Kidney (tissue), 14 donors: ENCODE measurements around the gene ANO7. TPM values are rescaled to one million over a fixed set of nuclear protein-coding genes. Genes with fewer than 3 reads are reported as not detected.

Experiments used
- DNase-seq, 5 donors: peaks; one replicate each; pipeline ENCODE4 v3.0.0-alpha.2; 2013 to 2020
- FAIRE-seq: peaks from 2 replicates; lab custom pipeline; 2012; peaks lifted over from hg19 to GRCh38; lab: Jason Lieb, UNC
- H3K27ac ChIP-seq, 2 donors: one replicate each; pipeline ENCODE4 v1.7.0; 2013; ENCODE audit warnings: low read depth in 2 of 2, low read length in 2 of 2, inconsistent platforms in 1 of 2
- H3K27me3 ChIP-seq: one replicate; pipeline ENCODE4 v1.7.1; 2013; ENCODE audit warnings: low read length, inconsistent platforms; ENCODE audit not compliant: control insufficient read depth, insufficient read depth
- H3K36me3 ChIP-seq, 3 donors: one replicate each; pipeline versions ENCODE4 v1.7.0 to v1.7.1; 2013; ENCODE audit warnings: low read length in 3 of 3, control low read depth in 1 of 3, inconsistent platforms in 1 of 3; ENCODE audit not compliant: insufficient read depth in 3 of 3, control insufficient read depth in 2 of 3
- H3K4me1 ChIP-seq, 3 donors: one replicate each; pipeline versions ENCODE4 v1.7.0 to v1.7.1; 2013; ENCODE audit warnings: low read length in 3 of 3, inconsistent platforms in 1 of 3, low read depth in 1 of 3; ENCODE audit not compliant: control insufficient read depth in 2 of 3, insufficient read depth in 2 of 3
- H3K4me3 ChIP-seq, 3 donors: one replicate each; pipeline versions ENCODE4 v1.7.0 to v1.8.1; 2013; ENCODE audit warnings: low read length in 3 of 3, control low read depth in 1 of 3, inconsistent platforms in 1 of 3
- H3K9ac ChIP-seq, 3 donors: one replicate each; pipeline versions ENCODE4 v1.7.0 to v1.7.1; 2013; ENCODE audit warnings: low read length in 3 of 3, control low read depth in 1 of 3, inconsistent platforms in 1 of 3
- H3K9me3 ChIP-seq, 3 donors: one replicate each; pipeline versions ENCODE4 v1.7.0 to v1.7.1; 2013; ENCODE audit warnings: low read length in 3 of 3, control low read depth in 1 of 3, inconsistent platforms in 1 of 3; ENCODE audit not compliant: control insufficient read depth in 2 of 3, insufficient read depth in 1 of 3
- intact Hi-C: fragments of 100-400 bp; cut with DNase I; formaldehyde crosslinking; loops from one replicate; pipeline ENCODE4 v1.11.1; 2022
- polyA plus RNA-seq: library from polyadenylated mRNA; stranded (reverse); fragments of 350-450 nt; fragmentation: Illumina TruSeq; extraction: RNeasy Lipid Tissue Mini Kit (QIAGEN cat#74804); gene quantifications from one replicate; pipeline ENCODE4 v1.2.3, GENCODE V29; 2014; ENCODE audit warnings: low read depth, low replicate concordance; ENCODE audit not compliant: insufficient read depth
- total RNA-seq: library from RNA; stranded (reverse); fragmentation: NEBNext Ultra II Directional; extraction: Animal tissue kit (Norgen Biotek cat#: 25700); gene quantifications from one replicate; pipeline ENCODE4 v1.2.1, GENCODE V29; 2021
- TF ChIP-seq, protein P1 (sequence below): IDR thresholded peaks from 3 replicates; pipeline ENCODE4 v1.5.1; 2012; ENCODE audit warnings: mild to moderate bottlenecking, moderate library complexity, borderline replicate concordance; ENCODE audit not compliant: insufficient read depth; ENCODE audit errors: extremely low read depth
- donor health status: control.
- donor health status: control.
- donor health status: control.
- donor health status: control.
- donor health status: control.
- donor health status: DM: yes; HTN: yes; CAD: no.
- donor health status: Normal renal cell carcinoma (clear cell type).

The ANO7 gene
- total and polyA plus RNA-seq, 2 donors from 2014 or later, result 1.1 to 1.9 TPM

GRCh38 chr2:241218131-241219029 is 29.9 kb downstream of the ANO7 start:
- peak overlapping the region; percentile 47 to 61 (median 58) for H3K4me3 ChIP-seq
- H3K27me3 ChIP-seq, result no peaks in the 10 kb centered on the region
- H3K4me1 ChIP-seq, result peaks cover 0 to 3% (median 0%) of the 10 kb centered on the region in 3 donors
- H3K9me3 ChIP-seq, result no peaks in the 10 kb centered on the region
- no peaks in the 10 kb centered on the region for H3K36me3 ChIP-seq
- no peak overlapping the region for H3K27ac ChIP-seq
- H3K9ac ChIP-seq, result peak overlapping the region in 2 of 3 donors; percentile 13 to 55
- TF ChIP-seq, protein P1, sequence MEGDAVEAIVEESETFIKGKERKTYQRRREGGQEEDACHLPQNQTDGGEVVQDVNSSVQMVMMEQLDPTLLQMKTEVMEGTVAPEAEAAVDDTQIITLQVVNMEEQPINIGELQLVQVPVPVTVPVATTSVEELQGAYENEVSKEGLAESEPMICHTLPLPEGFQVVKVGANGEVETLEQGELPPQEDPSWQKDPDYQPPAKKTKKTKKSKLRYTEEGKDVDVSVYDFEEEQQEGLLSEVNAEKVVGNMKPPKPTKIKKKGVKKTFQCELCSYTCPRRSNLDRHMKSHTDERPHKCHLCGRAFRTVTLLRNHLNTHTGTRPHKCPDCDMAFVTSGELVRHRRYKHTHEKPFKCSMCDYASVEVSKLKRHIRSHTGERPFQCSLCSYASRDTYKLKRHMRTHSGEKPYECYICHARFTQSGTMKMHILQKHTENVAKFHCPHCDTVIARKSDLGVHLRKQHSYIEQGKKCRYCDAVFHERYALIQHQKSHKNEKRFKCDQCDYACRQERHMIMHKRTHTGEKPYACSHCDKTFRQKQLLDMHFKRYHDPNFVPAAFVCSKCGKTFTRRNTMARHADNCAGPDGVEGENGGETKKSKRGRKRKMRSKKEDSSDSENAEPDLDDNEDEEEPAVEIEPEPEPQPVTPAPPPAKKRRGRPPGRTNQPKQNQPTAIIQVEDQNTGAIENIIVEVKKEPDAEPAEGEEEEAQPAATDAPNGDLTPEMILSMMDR, result peak; percentile 11
- DNase-seq (peak in 4 of 5 donors; percentile 52 to 82 (median 68)), FAIRE-seq (no peak)
- intact Hi-C loops, result loop anchor here (5.0 kb wide), 1 partner anchor 366 kb away; no protein-coding TSS in a partner anchor

- no peaks in the 10 kb centered on the region for H3K9me3 ChIP-seq
- H3K4me3 ChIP-seq, result peak overlapping the region in 2 of 3 donors; percentile 47 to 58
- TF ChIP-seq, protein P1, result no peak
- peaks cover 0 to 3% (median 0%) of the 10 kb centered on the region in 3 donors for H3K4me1 ChIP-seq
- H3K36me3 ChIP-seq, result no peaks in the 10 kb centered on the region
- intact Hi-C loops, result loop anchor here (5.0 kb wide), 1 partner anchor 367 kb away; no protein-coding TSS in a partner anchor
- H3K27ac ChIP-seq, result no peak overlapping the region
- DNase-seq, result no peak
- H3K9ac ChIP-seq, result peak overlapping the region in 1 of 3 donors; percentile 55
- FAIRE-seq, result no peak
- no peaks in the 10 kb centered on the region for H3K27me3 ChIP-seq
Observed at GRCh38 chr2:241219030-241219382, 30.5 kb downstream of the ANO7 start.

- Histone ChIP-seq H3K9me3 (no peaks in the 10 kb centered on the region), H3K27me3 (no peaks in the 10 kb centered on the region), H3K27ac (no peak overlapping the region), H3K4me1 (peaks cover 0 to 3% (median 0%) of the 10 kb centered on the region in 3 donors), H3K4me3 (no peak overlapping the region), H3K9ac (no peak overlapping the region), H3K36me3 (no peaks in the 10 kb centered on the region)
- DNase-seq, result peak in 1 of 5 donors; percentile 18
- FAIRE-seq, result no peak
- intact Hi-C loops, result loop anchor here (5.0 kb wide), 1 partner anchor 368 kb away; no protein-coding TSS in a partner anchor
- TF ChIP-seq, protein P1, result no peak
Observed at GRCh38 chr2:241219856-241220356, 31.4 kb downstream of the ANO7 start.
